Esophagus muscularis mucosa (tissue), 4 donors: ENCODE results near the gene ADAMTSL4. TPM values are rescaled to one million over a fixed set of nuclear protein-coding genes. Genes with fewer than 3 reads are reported as not detected.
"Not testable (repeated sequence)": the region's sequence is repeated elsewhere in the genome, so short reads cannot be mapped to it uniquely, and the experiment has no call there.

ENCODE experiments used
- DNase-seq: peaks from one replicate; pipeline ENCODE4 v3.0.0-alpha.2; 2017; ENCODE audit errors: extremely low spot score
- H3K27ac ChIP-seq, 4 donors: fragments of 200-600 bp; sonication (generic); replicated peaks in 1 of 4; 1 replicate in 3 of 4; 2 replicates in 1 of 4; pipeline ENCODE4 v1.5.1; 2016 to 2019; ENCODE audit warnings: mild to moderate bottlenecking in 1 of 4
- H3K27me3 ChIP-seq, 4 donors: fragments of 200-600 bp; sonication (generic); one replicate each; pipeline versions ENCODE4 v1.5.1 to v1.6.0; 2016 to 2019
- H3K36me3 ChIP-seq, 4 donors: fragments of 200-600 bp; sonication (generic); one replicate each; pipeline ENCODE4 v1.5.1; 2016 to 2019
- H3K4me1 ChIP-seq, 4 donors: fragments of 200-600 bp; sonication (generic); one replicate each; pipeline ENCODE4 v1.5.1; 2016 to 2019
- H3K4me3 ChIP-seq, 4 donors: fragments of 200-600 bp; sonication (generic); 1 replicate in 2 of 4; 2 replicates in 2 of 4; pipeline ENCODE4 v1.5.1; 2016 to 2019; ENCODE audit warnings: mild to moderate bottlenecking in 4 of 4, moderate library complexity in 1 of 4
- H3K9me3 ChIP-seq, 4 donors: fragments of 200-600 bp; sonication (generic); 1 replicate in 3 of 4; 2 replicates in 1 of 4; pipeline ENCODE4 v1.5.1; 2016 to 2019
- CTCF ChIP-seq, 3 experiments: fragments of 200-600 bp in 2 of 3; fragments of 450-650 bp in 1 of 3; sonication (generic) in 2 of 3; IDR thresholded peaks; one replicate each; pipeline ENCODE4 v1.5.1; 2017 to 2019; ENCODE audit warnings: antibody characterized with exemption in 3 of 3, mild to moderate bottlenecking in 2 of 3, moderate library complexity in 1 of 3
- EP300 ChIP-seq: sonication (generic); formaldehyde crosslinking; IDR thresholded peaks from one replicate; pipeline ENCODE4 v1.6.1; 2017; ENCODE audit warnings: antibody characterized with exemption
- POLR2A ChIP-seq: fragments of 450-650 bp; IDR thresholded peaks from one replicate; pipeline ENCODE4 v1.6.1; 2017; ENCODE audit warnings: antibody characterized with exemption, moderate library complexity, mild to moderate bottlenecking, low read depth
- POLR2AphosphoS5 ChIP-seq, 2 donors: sonication (generic); formaldehyde crosslinking; IDR thresholded peaks; one replicate each; pipeline ENCODE4 v1.6.1; 2017; ENCODE audit warnings: antibody characterized with exemption in 2 of 2
- WGBS: methylation state at CpG from one replicate; pipeline ENCODE4 v1.1.5; 2018; 5-methylcytosine and 5-hydroxymethylcytosine counted together
- intact Hi-C: fragments of 100-400 bp; cut with DNase I; formaldehyde crosslinking; loops from one replicate; pipeline ENCODE4 v1.15.1; 2023
- total RNA-seq, 4 donors: library from RNA; depleted of rRNA; stranded (reverse); fragments of >200 nt; gene quantifications; one replicate each; pipeline versions ENCODE4 v1.1.0 to v1.2.1, GENCODE V29; 2016

ADAMTSL4 gene
- total RNA-seq, 4 donors from 2014 or later, result 33.6 to 86.1 (median 48.2) TPM

GRCh38 chr1:150578272-150579109, 29.3 kb downstream of the ADAMTSL4 start:
- WGBS, result 1% methylated on average over 24 of the region's 50 CpGs
- TF ChIP-seq POLR2A (peak; percentile 23), EP300 (no peak), CTCF (IDR thresholded peaks at IDR 0.05) (no peak), POLR2AphosphoS5 (IDR thresholded peaks at IDR 0.05) (peak; percentile 84 to 90)

GRCh38 chr1:150579110-150579944, 30.1 kb downstream of the ADAMTSL4 start, which contains the start of gene MCL1:
Gene MCL1, minus strand, starts transcription at chr1:150579610. Its CDS starts 80 bp downstream, at chr1:150579530.
- Histone ChIP-seq H3K4me1 (peaks cover 10 to 34% (median 26%) of the 10 kb centered on the region in 4 donors), H3K36me3 (peaks cover 24 to 47% (median 31%) of the 10 kb centered on the region in 4 donors), H3K9me3 (no peaks in the 10 kb centered on the region), H3K27me3 (no peaks in the 10 kb centered on the region), H3K4me3 (peak within 1 kb of the TSS; percentile 64 to 100 (median 88)), H3K27ac (peak within 1 kb of the TSS; percentile 93 to 100 (median 98))
- intact Hi-C loops, result loop anchor here (5.0 kb wide), 1 partner anchor 43 kb away; no protein-coding TSS in a partner anchor
- peak; percentile 94 to 99 for TF ChIP-seq POLR2AphosphoS5 (IDR thresholded peaks at IDR 0.05)
- TF ChIP-seq CTCF (IDR thresholded peaks at IDR 0.05), result peak in 2 of 3 experiments; percentile 9 to 22
- TF ChIP-seq EP300, result no peak
- TF ChIP-seq POLR2A, result peak; percentile 98
- peak; percentile 98 for DNase-seq
- under 1% methylated on average over 33 of the region's 94 CpGs for WGBS

More at GRCh38 chr1:150578272-150579109, 29.3 kb downstream of the ADAMTSL4 start:
- peaks cover 32 to 55% (median 39%) of the 10 kb centered on the region in 4 donors for H3K36me3 ChIP-seq
- DNase-seq, result no peak
- intact Hi-C loops, result loop anchor here (5.0 kb wide), 1 partner anchor 44 kb away; no protein-coding TSS in a partner anchor
- no peaks in the 10 kb centered on the region for H3K27me3 ChIP-seq
- peak overlapping the region; percentile 64 to 100 (median 88) for H3K4me3 ChIP-seq
- no peaks in the 10 kb centered on the region for H3K9me3 ChIP-seq
- peaks cover 19 to 43% (median 35%) of the 10 kb centered on the region in 4 donors for H3K4me1 ChIP-seq
- H3K27ac ChIP-seq, result peak overlapping the region; percentile 93 to 100 (median 98)

GRCh38 chr1:150579945-150580642, 30.9 kb downstream of the ADAMTSL4 start:
- Histone ChIP-seq H3K4me3 (peak overlapping the region; percentile 64 to 100 (median 88)), H3K27me3 (no peaks in the 10 kb centered on the region), H3K4me1 (peaks cover 6 to 27% (median 19%) of the 10 kb centered on the region in 4 donors), H3K9me3 (no peaks in the 10 kb centered on the region), H3K27ac (peak overlapping the region; percentile 93 to 100 (median 98)), H3K36me3 (peaks cover 19 to 39% (median 25%) of the 10 kb centered on the region in 4 donors)
- DNase-seq, result no peak
- TF ChIP-seq EP300 (no peak), POLR2A (no peak), POLR2AphosphoS5 (IDR thresholded peaks at IDR 0.05) (no peak), CTCF (IDR thresholded peaks at IDR 0.05) (no peak)
- intact Hi-C loops, result loop anchor here (1.0 to 5.0 kb wide), 2 partner anchors 19 to 42 kb away; no protein-coding TSS in a partner anchor
- WGBS, result 69% methylated on average over 15 of the region's 15 CpGs

- H3K9me3 ChIP-seq, H3K27me3 ChIP-seq, H3K27ac ChIP-seq, DNase-seq, H3K4me3 ChIP-seq: not testable (repeated sequence)
- Histone ChIP-seq H3K4me1 (peaks cover 6 to 18% (median 11%) of the 10 kb centered on the region in 4 donors), H3K36me3 (peaks cover 10 to 30% (median 19%) of the 10 kb centered on the region in 4 donors)
- intact Hi-C loops, result loop anchor here (1.0 kb wide), 1 partner anchor 20 kb away; no protein-coding TSS in a partner anchor
- 86% methylated on average over 3 of the region's 3 CpGs for WGBS
Measured at GRCh38 chr1:150580966-150581365, 31.8 kb downstream of the ADAMTSL4 start.

GRCh38 chr1:150581437-150581836, 32.2 kb downstream of the ADAMTSL4 start:
- 96% methylated on average over 7 of the region's 7 CpGs for WGBS
- H3K4me3 ChIP-seq, intact Hi-C loops, H3K27me3 ChIP-seq, H3K9me3 ChIP-seq, H3K27ac ChIP-seq, DNase-seq: not testable (repeated sequence)
- peaks cover 6 to 16% (median 10%) of the 10 kb centered on the region in 4 donors for H3K4me1 ChIP-seq
- peaks cover 8 to 26% (median 17%) of the 10 kb centered on the region in 4 donors for H3K36me3 ChIP-seq

GRCh38 chr1:150581962-150582361, 32.8 kb downstream of the ADAMTSL4 start:
- DNase-seq, H3K27me3 ChIP-seq, intact Hi-C loops, H3K27ac ChIP-seq, H3K4me3 ChIP-seq, H3K9me3 ChIP-seq: not testable (repeated sequence)
- H3K4me1 ChIP-seq, result peaks cover 6 to 16% (median 10%) of the 10 kb centered on the region in 4 donors
- peaks cover 4 to 20% (median 12%) of the 10 kb centered on the region in 4 donors for H3K36me3 ChIP-seq
- WGBS, result 98% methylated on average over 14 of the region's 14 CpGs
